ENCODE results near the gene SH2D3A. TPM values are rescaled to one million over a fixed set of nuclear protein-coding genes. Genes with fewer than 3 reads are reported as not detected.

The SH2D3A gene
- total and polyA plus RNA-seq, 2 of the 4 experiments (the other 2 are of a cell fraction), result under 0.01 to 0.09 TPM

DNA sequence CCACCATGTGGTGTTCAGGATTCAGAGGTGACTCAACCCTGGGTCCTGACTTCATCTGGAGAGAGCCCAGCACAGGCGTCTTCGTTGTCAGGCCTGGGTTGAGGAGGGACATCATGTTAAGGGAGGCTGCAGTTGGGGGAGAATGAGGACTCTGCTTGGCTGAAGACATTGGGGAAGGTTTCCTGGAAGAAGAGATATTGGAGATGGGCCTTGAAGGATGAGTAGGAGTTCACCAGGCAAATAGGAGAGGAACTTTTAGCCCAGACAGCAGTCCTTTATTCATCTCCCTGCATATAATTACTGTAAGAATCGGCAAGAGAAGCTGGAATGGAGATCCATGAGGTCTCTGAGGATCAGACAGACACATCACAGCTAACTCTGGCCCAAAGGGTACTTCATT lies 44.1 kb upstream of the SH2D3A start:
- Histone ChIP-seq H4K91ac (ENCODE audit: insufficient read depth, low read depth, low read length) (no peak overlapping the region), H2BK5ac (ENCODE audit: low read depth, low read length, poor library complexity, severe bottlenecking) (no peak overlapping the region), H3K9me1 (ENCODE audit: insufficient read depth, low read length) (no peaks in the 10 kb centered on the region), H3K36me3 (ENCODE audit: control insufficient read depth, insufficient read depth, low read length) (no peaks in the 10 kb centered on the region), H4K5ac (ENCODE audit: low read depth, low read length) (no peak overlapping the region), H2BK120ac (ENCODE audit: low read depth, low read length) (no peak overlapping the region), H2AFZ (replicated peaks; ENCODE audit: low read length, poor library complexity) (no peak overlapping the region), H3K4me1 (ENCODE audit: control insufficient read depth, insufficient read depth, low read length) (no peaks in the 10 kb centered on the region), H2AK9ac (replicated peaks; ENCODE audit: low read depth, low read length, poor library complexity) (no peak overlapping the region), H4K8ac (ENCODE audit: low read depth in 2 of 2, low read length in 2 of 2) (no peak overlapping the region), H2BK15ac (ENCODE audit: low read depth, low read length) (no peak overlapping the region), H3K18ac (ENCODE audit: low read depth, low read length) (no peak overlapping the region), H3K4ac (ENCODE audit: low read depth, low read length) (no peak overlapping the region), H3K9me3 (ENCODE audit: control insufficient read depth, insufficient read depth, low read length) (peaks cover 2% of the 10 kb centered on the region; the same call in 1 of the 2 replicates), H3K4me3 (ENCODE audit: insufficient read depth, low read depth, low read length) (no peak overlapping the region), H3K23ac (ENCODE audit: low read depth, low read length) (no peak overlapping the region), H3K79me1 (ENCODE audit: low read depth in 1 of 2, low read length in 2 of 2) (no peaks in the 10 kb centered on the region), H3K4me2 (ENCODE audit: low read depth, low read length) (no peak overlapping the region), H3K14ac (replicated peaks; ENCODE audit: low read depth, low read length) (no peak overlapping the region), H2AK5ac (ENCODE audit: low read depth, low read length) (no peak overlapping the region), H4K20me1 (ENCODE audit: insufficient read depth, low read length) (no peaks in the 10 kb centered on the region), H3K27ac (ENCODE audit: insufficient read depth, low read length) (no peak overlapping the region), H3K27me3 (ENCODE audit: control insufficient read depth, insufficient read depth, low read length) (no peaks in the 10 kb centered on the region), H3K9ac (ENCODE audit: low read depth, low read length) (no peak overlapping the region), H3K56ac (ENCODE audit: extremely low read depth, insufficient read depth, low read length) (no peak overlapping the region), H2BK20ac (ENCODE audit: low read depth, low read length) (no peak overlapping the region)
- dilution Hi-C loops (cut with HindIII; ENCODE audit: low sequenced_read_pairs, unreplicated experiment), result no loop called here
- no TSS peak for BruUV-seq (replicated peaks)
- ChIA-PET POLR2A (ENCODE audit: unreplicated experiment) (no interaction called here), CTCF (no interaction called here)
- ATAC-seq (ENCODE audit: low read depth), result no peak
- in situ Hi-C loops (cut with MboI; ENCODE audit: low sequenced_read_pairs), result no loop called here
- WGBS, 2 experiments (ENCODE audit: extremely low coverage in 2 of 2, insufficient read length in 1 of 2), result 65% methylated on average over 2 of the region's 3 CpGs; no CpG with 5 or more reads in 1 of the 2 experiments
- intact Hi-C loops (cut with micrococcal nuclease), result no loop called here
- TF ChIP-seq, protein P1, sequence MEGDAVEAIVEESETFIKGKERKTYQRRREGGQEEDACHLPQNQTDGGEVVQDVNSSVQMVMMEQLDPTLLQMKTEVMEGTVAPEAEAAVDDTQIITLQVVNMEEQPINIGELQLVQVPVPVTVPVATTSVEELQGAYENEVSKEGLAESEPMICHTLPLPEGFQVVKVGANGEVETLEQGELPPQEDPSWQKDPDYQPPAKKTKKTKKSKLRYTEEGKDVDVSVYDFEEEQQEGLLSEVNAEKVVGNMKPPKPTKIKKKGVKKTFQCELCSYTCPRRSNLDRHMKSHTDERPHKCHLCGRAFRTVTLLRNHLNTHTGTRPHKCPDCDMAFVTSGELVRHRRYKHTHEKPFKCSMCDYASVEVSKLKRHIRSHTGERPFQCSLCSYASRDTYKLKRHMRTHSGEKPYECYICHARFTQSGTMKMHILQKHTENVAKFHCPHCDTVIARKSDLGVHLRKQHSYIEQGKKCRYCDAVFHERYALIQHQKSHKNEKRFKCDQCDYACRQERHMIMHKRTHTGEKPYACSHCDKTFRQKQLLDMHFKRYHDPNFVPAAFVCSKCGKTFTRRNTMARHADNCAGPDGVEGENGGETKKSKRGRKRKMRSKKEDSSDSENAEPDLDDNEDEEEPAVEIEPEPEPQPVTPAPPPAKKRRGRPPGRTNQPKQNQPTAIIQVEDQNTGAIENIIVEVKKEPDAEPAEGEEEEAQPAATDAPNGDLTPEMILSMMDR (conservative IDR thresholded peaks at IDR 0.05; ENCODE audit: low read depth, low read length), result no peak
- TF ChIP-seq FOS (IDR thresholded peaks at IDR 0.05; ENCODE audit: low read depth, low read length), result no peak
- no peak for TF ChIP-seq CEBPB (IDR thresholded peaks at IDR 0.05; ENCODE audit: low read depth, low read length)
- no peak for TF ChIP-seq MAFK (IDR thresholded peaks at IDR 0.05; ENCODE audit: low read depth, low read length)
- no peak for TF ChIP-seq CHD1 (IDR thresholded peaks at IDR 0.05; ENCODE audit: low read depth, low read length)
- TF ChIP-seq RCOR1 (IDR thresholded peaks at IDR 0.05; ENCODE audit: insufficient replicate concordance, low read length), result no peak
- no peak for DNase-seq

Data from IMR-90 (cell line).